H9 (cell line): ENCODE results near the gene NBPF11. TPM values are rescaled to one million over a fixed set of nuclear protein-coding genes. Genes with fewer than 3 reads are reported as not detected.
"Not testable (repeated sequence)": the region's sequence is repeated elsewhere in the genome, so short reads cannot be mapped to it uniquely, and the experiment has no call there.

Source experiments
- DNase-seq: peaks from one replicate; pipeline ENCODE4 v3.0.0-alpha.2; 2017
- H2AFZ ChIP-seq: one replicate; pipeline ENCODE4 v1.6.1; 2013; ENCODE audit warnings: mild to moderate bottlenecking, low read length, control low read depth, moderate library complexity
- H2AK5ac ChIP-seq: 2 replicates; pipeline ENCODE4 v1.6.1; 2013; ENCODE audit warnings: low read length, control low read depth, mixed read lengths; ENCODE audit not compliant: insufficient read length
- H2BK120ac ChIP-seq: one replicate; pipeline ENCODE4 v1.6.1; 2013; ENCODE audit warnings: low read depth, mild to moderate bottlenecking, low read length, control low read depth, inconsistent platforms; ENCODE audit not compliant: poor library complexity, severe bottlenecking
- H2BK12ac ChIP-seq: 2 replicates; pipeline ENCODE4 v1.6.1; 2013; ENCODE audit warnings: low read length, control low read depth, mixed read lengths, low read depth; ENCODE audit not compliant: insufficient read length
- H2BK15ac ChIP-seq: 2 replicates; pipeline ENCODE4 v1.6.1; 2013; ENCODE audit warnings: low read depth, low read length, control low read depth
- H2BK20ac ChIP-seq: one replicate; pipeline ENCODE4 v1.6.1; 2013; ENCODE audit warnings: low read depth, mild to moderate bottlenecking, low read length, control low read depth, inconsistent platforms; ENCODE audit not compliant: poor library complexity, severe bottlenecking
- H2BK5ac ChIP-seq: 2 replicates; pipeline ENCODE4 v1.6.1; 2013; ENCODE audit warnings: low read length, control low read depth, mixed read lengths; ENCODE audit not compliant: insufficient read length
- H3K14ac ChIP-seq: 2 replicates; pipeline ENCODE4 v1.6.1; 2013; ENCODE audit warnings: low read length, control low read depth; ENCODE audit not compliant: insufficient read depth
- H3K18ac ChIP-seq: 2 replicates; pipeline ENCODE4 v1.6.1; 2013; ENCODE audit warnings: low read depth, mild to moderate bottlenecking, mixed read lengths, low read length, control low read depth; ENCODE audit not compliant: insufficient read length
- H3K23ac ChIP-seq: 2 replicates; pipeline ENCODE4 v1.6.1; 2013; ENCODE audit warnings: low read length, control low read depth, mixed read lengths, low read depth; ENCODE audit not compliant: insufficient read length
- H3K23me2 ChIP-seq: 2 replicates; pipeline ENCODE4 v1.6.1; 2013; ENCODE audit warnings: low read depth, mild to moderate bottlenecking, mixed read lengths, low read length, control low read depth; ENCODE audit not compliant: insufficient read length, poor library complexity, severe bottlenecking
- H3K27ac ChIP-seq: 2 replicates; pipeline ENCODE4 v1.5.1; 2013; ENCODE audit warnings: low read length, control low read depth, mixed read lengths, low read depth; ENCODE audit not compliant: insufficient read length
- H3K27me3 ChIP-seq: 2 replicates; pipeline ENCODE4 v1.6.1; 2013; ENCODE audit warnings: low read length, control low read depth, inconsistent platforms; ENCODE audit not compliant: insufficient read depth
- H3K4ac ChIP-seq: 2 replicates; pipeline ENCODE4 v1.6.1; 2013; ENCODE audit warnings: low read depth, mild to moderate bottlenecking, control low read depth, inconsistent platforms, low read length, moderate library complexity
- H3K4me1 ChIP-seq: 2 replicates; pipeline ENCODE4 v1.6.1; 2013; ENCODE audit warnings: low read length, control low read depth, inconsistent platforms; ENCODE audit not compliant: insufficient read depth
- H3K4me2 ChIP-seq: 2 replicates; pipeline ENCODE4 v1.6.1; 2013; ENCODE audit warnings: low read length, control low read depth, mixed read lengths; ENCODE audit not compliant: insufficient read length, insufficient read depth
- H3K56ac ChIP-seq: 2 replicates; pipeline ENCODE4 v1.6.1; 2013; ENCODE audit warnings: low read depth, mild to moderate bottlenecking, mixed read lengths, low read length, control low read depth; ENCODE audit not compliant: insufficient read length
- H3K79me1 ChIP-seq: 2 replicates; pipeline ENCODE4 v1.6.1; 2013; ENCODE audit warnings: low read depth, mild to moderate bottlenecking, moderate library complexity, low read length, control low read depth, inconsistent platforms; ENCODE audit not compliant: insufficient read depth, poor library complexity, severe bottlenecking
- H3K79me2 ChIP-seq: 2 replicates; pipeline ENCODE4 v1.6.1; 2013; ENCODE audit warnings: low read length, control low read depth, inconsistent platforms; ENCODE audit not compliant: insufficient read depth
- H3K9ac ChIP-seq: 2 replicates; pipeline ENCODE4 v1.6.1; 2013; ENCODE audit warnings: low read length, control low read depth, mixed read lengths; ENCODE audit not compliant: insufficient read length; ENCODE audit errors: extremely low read depth
- H3K9me3 ChIP-seq: one replicate; pipeline ENCODE4 v1.6.1; 2013; ENCODE audit warnings: low read depth, low read length, inconsistent platforms; ENCODE audit not compliant: control insufficient read depth
- H3T11ph ChIP-seq: one replicate; pipeline ENCODE4 v1.6.1; 2013; ENCODE audit warnings: mild to moderate bottlenecking, low read length, control low read depth, inconsistent platforms
- H4K20me1 ChIP-seq: one replicate; pipeline ENCODE4 v1.6.1; 2013; ENCODE audit not compliant: control insufficient read depth, insufficient read length, insufficient read depth
- H4K5ac ChIP-seq: 2 replicates; pipeline ENCODE4 v1.6.1; 2013; ENCODE audit warnings: low read depth, mild to moderate bottlenecking, mixed read lengths, low read length, control low read depth; ENCODE audit not compliant: insufficient read length
- H4K8ac ChIP-seq: replicated peaks from 2 replicates; pipeline ENCODE4 v1.6.1; 2013; ENCODE audit warnings: low read length, control low read depth, mixed read lengths, low read depth; ENCODE audit not compliant: insufficient read length
- H4K91ac ChIP-seq: 2 replicates; pipeline ENCODE4 v1.6.1; 2013; ENCODE audit warnings: low read depth, mild to moderate bottlenecking, moderate library complexity, mixed read lengths, low read length, control low read depth; ENCODE audit not compliant: insufficient read length
- H3K27ac Mint-ChIP-seq, 3 experiments: 2 replicates in 2 of 3; 3 replicates in 1 of 3; pipeline ENCODE4 v1.8.0; 2020 to 2021; ENCODE audit warnings: mixed read lengths in 3 of 3, mild to moderate bottlenecking in 1 of 3, moderate library complexity in 1 of 3
- H3K27me3 Mint-ChIP-seq: 2 replicates; pipeline ENCODE4 v1.8.0; 2021; ENCODE audit warnings: low read depth, mild to moderate bottlenecking, moderate library complexity, mixed read lengths
- H3K36me3 Mint-ChIP-seq, 3 experiments: 2 replicates in 2 of 3; 3 replicates in 1 of 3; pipeline ENCODE4 v1.8.0; 2020 to 2021; ENCODE audit warnings: low read depth in 3 of 3, mixed read lengths in 3 of 3; ENCODE audit not compliant: insufficient read depth in 1 of 3
- H3K4me1 Mint-ChIP-seq, 2 experiments: 2 replicates each; pipeline ENCODE4 v1.8.0; 2020; ENCODE audit warnings: mixed read lengths in 2 of 2
- H3K4me3 Mint-ChIP-seq, 2 experiments: 2 replicates in 1 of 2; 3 replicates in 1 of 2; pipeline ENCODE4 v1.8.0; 2020 to 2021; ENCODE audit warnings: mild to moderate bottlenecking in 2 of 2, mixed read lengths in 2 of 2, moderate library complexity in 1 of 2
- H3K9me3 Mint-ChIP-seq, 2 experiments: 2 replicates in 1 of 2; 3 replicates in 1 of 2; pipeline ENCODE4 v1.8.0; 2020; ENCODE audit warnings: mild to moderate bottlenecking in 2 of 2, mixed read lengths in 2 of 2, moderate library complexity in 1 of 2
- WGBS: extraction: QIAGEN DNeasy Blood & Tissue Kit; methylation state at CpG from one replicate; pipeline ENCODE4 v1.1.7; 2013; ENCODE audit warnings: missing lambda C conversion rate, low lambda C conversion rate, mixed read lengths; ENCODE audit not compliant: insufficient read length; ENCODE audit errors: extremely low coverage; 5-methylcytosine and 5-hydroxymethylcytosine counted together
- total RNA-seq: library from RNA; stranded (reverse); gene quantifications from 2 replicates; pipeline ENCODE4 v1.2.1, GENCODE V29; 2021

The NBPF11 gene
- total RNA-seq, 1 experiment from 2014 or later = 9.2 TPM

DNA sequence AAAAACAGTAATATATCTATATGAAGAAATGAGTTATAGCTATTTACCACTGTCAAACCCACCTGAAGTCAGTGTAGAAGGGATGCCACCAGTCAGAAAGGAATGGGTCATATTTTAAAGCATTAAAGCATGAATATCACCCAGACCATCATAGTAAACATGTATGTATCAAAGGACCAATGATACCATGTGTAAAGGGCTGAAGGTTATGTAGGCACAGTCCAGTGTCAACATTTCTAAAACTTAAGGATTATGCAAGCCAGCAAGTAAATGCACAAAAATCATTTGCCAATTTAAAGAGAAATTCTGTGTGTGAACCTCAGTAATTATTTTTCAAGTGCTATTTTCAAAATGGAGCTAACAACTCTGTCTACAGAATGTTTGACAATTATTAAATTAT, 26.6 kb upstream of the NBPF11 start:
- not testable (repeated sequence) for H4K8ac ChIP-seq, H3K27me3 Mint-ChIP-seq, H2BK120ac ChIP-seq, H3K4ac ChIP-seq, H3K27me3 ChIP-seq, H3K79me1 ChIP-seq, H4K5ac ChIP-seq, H2BK15ac ChIP-seq, H3K79me2 ChIP-seq, H3K4me2 ChIP-seq, H3K9ac ChIP-seq, H3K56ac ChIP-seq, H2BK5ac ChIP-seq, H4K20me1 ChIP-seq, H2BK12ac ChIP-seq, H3K27ac Mint-ChIP-seq, H3K9me3 ChIP-seq, H3K4me1 ChIP-seq, H3K14ac ChIP-seq, H3T11ph ChIP-seq, H3K36me3 Mint-ChIP-seq, H3K23ac ChIP-seq, DNase-seq, H3K23me2 ChIP-seq, H4K91ac ChIP-seq, H3K9me3 Mint-ChIP-seq, H2AK5ac ChIP-seq, H2AFZ ChIP-seq, H2BK20ac ChIP-seq, H3K4me3 Mint-ChIP-seq, H3K27ac ChIP-seq, H3K4me1 Mint-ChIP-seq, H3K18ac ChIP-seq

DNA sequence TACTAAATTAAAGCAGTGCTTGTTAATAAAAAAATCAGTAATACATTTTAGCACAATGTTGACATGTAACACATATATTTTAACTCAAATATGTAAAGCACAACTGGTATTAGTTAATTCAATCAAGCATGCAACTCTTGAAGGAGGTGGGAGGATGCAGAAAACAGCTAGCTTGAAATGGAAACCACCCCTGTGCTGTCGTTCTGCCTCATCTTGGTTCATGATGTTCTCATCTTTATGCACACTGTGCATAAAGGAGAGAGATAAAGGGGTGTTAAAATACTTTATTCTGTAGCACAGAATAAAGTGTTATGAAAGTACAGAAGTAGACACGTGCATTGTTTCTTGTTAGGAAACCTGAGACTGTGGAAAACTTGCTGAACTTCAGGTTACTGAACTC, 23.3 kb upstream of the NBPF11 start:
- H3K79me1 ChIP-seq, H3K4me3 Mint-ChIP-seq, H4K5ac ChIP-seq, H3K4ac ChIP-seq, H3K27ac ChIP-seq, H2AK5ac ChIP-seq, H3K4me1 ChIP-seq, H4K20me1 ChIP-seq, H2BK20ac ChIP-seq, H3K4me1 Mint-ChIP-seq, H3K18ac ChIP-seq, H3K9ac ChIP-seq, H3K23ac ChIP-seq, H3K4me2 ChIP-seq, H3K14ac ChIP-seq, H2BK15ac ChIP-seq, H2BK120ac ChIP-seq, H3K9me3 Mint-ChIP-seq, H3K79me2 ChIP-seq, H3K27me3 ChIP-seq, H2BK5ac ChIP-seq, H2BK12ac ChIP-seq, H3K36me3 Mint-ChIP-seq, H3K27ac Mint-ChIP-seq, H3K9me3 ChIP-seq, H3T11ph ChIP-seq, H3K56ac ChIP-seq, H3K23me2 ChIP-seq, H3K27me3 Mint-ChIP-seq, DNase-seq, H4K8ac ChIP-seq, H2AFZ ChIP-seq, H4K91ac ChIP-seq: not testable (repeated sequence)
- WGBS = no CpG with 5 or more reads among the region's 2 CpGs

DNA sequence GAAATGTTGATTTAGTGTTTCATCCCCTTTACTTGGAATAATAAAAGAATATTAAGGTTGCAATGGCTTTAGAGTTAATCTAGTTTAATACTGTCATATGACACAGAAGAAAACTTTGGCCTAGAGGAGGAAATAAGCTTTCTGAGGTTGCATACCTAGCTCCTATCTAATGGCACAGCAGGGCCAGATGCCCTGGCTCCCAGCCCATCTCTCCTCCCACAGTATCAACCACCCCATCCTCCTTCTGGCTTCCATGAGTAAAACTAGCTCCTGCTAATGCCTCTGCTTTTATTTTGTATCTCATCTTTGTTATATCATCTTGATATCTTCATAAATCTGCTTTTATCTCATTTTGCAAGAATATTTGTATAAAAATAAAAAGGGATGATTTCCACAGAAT, 19.9 kb upstream of the NBPF11 start:
- H2AFZ ChIP-seq, H3K4me3 Mint-ChIP-seq, H3K9me3 Mint-ChIP-seq, H3K23ac ChIP-seq, H3K27me3 Mint-ChIP-seq, DNase-seq, H4K5ac ChIP-seq, H3K27ac ChIP-seq, H2BK120ac ChIP-seq, H3K18ac ChIP-seq, H3K14ac ChIP-seq, H3K79me2 ChIP-seq, H2BK5ac ChIP-seq, H3K4me1 ChIP-seq, H2BK20ac ChIP-seq, H3K79me1 ChIP-seq, H3K27me3 ChIP-seq, H4K20me1 ChIP-seq, H3K27ac Mint-ChIP-seq, H4K91ac ChIP-seq, H3K9me3 ChIP-seq, H3T11ph ChIP-seq, H2BK15ac ChIP-seq, H2AK5ac ChIP-seq, H3K9ac ChIP-seq, H3K36me3 Mint-ChIP-seq, H3K56ac ChIP-seq, H3K4me1 Mint-ChIP-seq, H3K4me2 ChIP-seq, H3K4ac ChIP-seq, H3K23me2 ChIP-seq, H4K8ac ChIP-seq, H2BK12ac ChIP-seq: not testable (repeated sequence)
